SK-N-SH (cell line): ENCODE data around the gene DDX4. TPM values are rescaled to one million over a fixed set of nuclear protein-coding genes. Genes with fewer than 3 reads are reported as not detected.

Experiments used
- CTCF ChIA-PET: fragments of 300-600, 350-600 bp; formaldehyde crosslinking; extraction: SDS; loops from one replicate; lab custom pipeline; 2021; lab: Yijun Ruan, JAX
- POLR2A ChIA-PET: fragments of 350-600 bp; sonication (Branson Sonifier 250); formaldehyde crosslinking; extraction: SDS; loops from one replicate; lab custom pipeline; 2020; ENCODE audit warnings: antibody characterized with exemption, inconsistent platforms; lab: Yijun Ruan, JAX
- DNase-seq: peaks from one replicate; pipeline ENCODE4 v3.0.0; 2012
- H2AFZ ChIP-seq: fragments of 200-600 bp; sonication (generic); 2 replicates; pipeline ENCODE4 v1.8.1; 2016; ENCODE audit warnings: antibody characterized with exemption, mild to moderate bottlenecking, low read depth
- H3F3A ChIP-seq: fragments of 200-600 bp; sonication (generic); replicated peaks from 2 replicates; pipeline ENCODE3; 2016; ENCODE audit warnings: antibody characterized with exemption, mild to moderate bottlenecking; ENCODE audit not compliant: insufficient read depth
- H3K27ac ChIP-seq, 2 experiments: fragments of 200-500 bp in 1 of 2; fragments of 200-600 bp in 1 of 2; sonication (Bioruptor generic) in 1 of 2; sonication (generic), shearing (Covaris generic) in 1 of 2; 2 replicates each; pipeline versions ENCODE4 v1.5.1 to v1.6.1; 2014 to 2016; ENCODE audit warnings: low read depth in 2 of 2, inconsistent platforms in 1 of 2, low read length in 1 of 2, mild to moderate bottlenecking in 1 of 2, mixed read lengths in 1 of 2
- H3K27me3 ChIP-seq: fragments of 200-600 bp; sonication (generic), shearing (Covaris generic); 2 replicates; pipeline ENCODE4 v1.6.1; 2016; ENCODE audit warnings: mixed run types; ENCODE audit not compliant: insufficient read depth
- H3K36me3 ChIP-seq, 2 experiments: fragments of 200-500 bp in 1 of 2; fragments of 200-600 bp in 1 of 2; sonication (Bioruptor generic) in 1 of 2; sonication (generic) in 1 of 2; replicated peaks in 1 of 2; 2 replicates each; pipeline versions ENCODE3 to v1.5.1; 2014 to 2016; ENCODE audit warnings: low read length in 1 of 2, mild to moderate bottlenecking in 1 of 2; ENCODE audit not compliant: insufficient read depth in 2 of 2, control insufficient read depth in 1 of 2
- H3K4me1 ChIP-seq, 2 experiments: fragments of 200-500 bp in 1 of 2; fragments of 200-600 bp in 1 of 2; sonication (Bioruptor generic) in 1 of 2; sonication (generic), shearing (Covaris generic) in 1 of 2; 2 replicates each; pipeline versions ENCODE4 v1.5.1 to v1.6.1; 2014 to 2016; ENCODE audit warnings: low read depth in 1 of 2, low read length in 1 of 2, mixed run types in 1 of 2; ENCODE audit not compliant: insufficient read depth in 2 of 2, control insufficient read depth in 1 of 2
- H3K4me2 ChIP-seq: fragments of 200-600 bp; sonication (generic), shearing (Covaris generic); 2 replicates; pipeline ENCODE4 v1.6.1; 2017; ENCODE audit warnings: mixed run types
- H3K4me3 ChIP-seq, 2 experiments: fragments of 200-500 bp in 1 of 2; fragments of 200-600 bp in 1 of 2; sonication (Bioruptor generic) in 1 of 2; sonication (generic), shearing (Covaris generic) in 1 of 2; 2 replicates each; pipeline versions ENCODE4 v1.5.1 to v1.8.1; 2014 to 2016; ENCODE audit warnings: low read depth in 2 of 2, inconsistent platforms in 1 of 2, low read length in 1 of 2, mild to moderate bottlenecking in 1 of 2, mixed read lengths in 1 of 2, moderate library complexity in 1 of 2
- H3K79me2 ChIP-seq: fragments of 200-600 bp; sonication (generic); 2 replicates; pipeline ENCODE4 v1.8.1; 2017; ENCODE audit warnings: mild to moderate bottlenecking; ENCODE audit not compliant: insufficient read depth
- H3K9ac ChIP-seq: fragments of 200-600 bp; sonication (generic); 2 replicates; pipeline ENCODE4 v1.6.1; 2017; ENCODE audit warnings: mixed run types
- H3K9me2 ChIP-seq: fragments of 200-600 bp; sonication (generic); 2 replicates; pipeline ENCODE4 v1.6.1; 2017; ENCODE audit warnings: mixed run types
- H3K9me3 ChIP-seq: fragments of 200-600 bp; sonication (generic); 2 replicates; pipeline ENCODE4 v1.6.1; 2017; ENCODE audit warnings: mixed run types, mild to moderate bottlenecking, moderate library complexity
- H4K20me1 ChIP-seq: fragments of 200-600 bp; sonication (generic); 2 replicates; pipeline ENCODE4 v1.6.1; 2017; ENCODE audit warnings: mild to moderate bottlenecking, mixed run types; ENCODE audit not compliant: insufficient read depth
- CTCF ChIP-seq: fragments of 200-600 bp; sonication (generic); IDR thresholded peaks from 2 replicates; pipeline ENCODE4 v1.6.1; 2017; ENCODE audit warnings: antibody characterized with exemption, mild to moderate bottlenecking, moderate library complexity
- FOSL2 ChIP-seq: IDR thresholded peaks from 2 replicates; pipeline ENCODE4 v1.4.0; 2012; ENCODE audit warnings: low read depth, mild to moderate bottlenecking, moderate library complexity, borderline replicate concordance
- GABPA ChIP-seq: IDR thresholded peaks from 2 replicates; pipeline ENCODE4 v1.4.0; 2012; ENCODE audit warnings: low read depth, mild to moderate bottlenecking
- GATA2 ChIP-seq: sonication (generic); formaldehyde crosslinking; IDR thresholded peaks from 2 replicates; pipeline ENCODE4 v1.5.0; 2020; ENCODE audit warnings: mild to moderate bottlenecking, missing genetic modification reagents
- JUND ChIP-seq: IDR thresholded peaks from 2 replicates; pipeline ENCODE4 v1.4.0; 2012
- NRF1 ChIP-seq: IDR thresholded peaks from 2 replicates; pipeline ENCODE4 v1.6.1; 2012; ENCODE audit warnings: low read depth, mild to moderate bottlenecking, low read length
- POLR2AphosphoS5 ChIP-seq: IDR thresholded peaks from 2 replicates; pipeline ENCODE4 v1.6.1; 2012; ENCODE audit warnings: low read depth, low read length
- RAD21 ChIP-seq: IDR thresholded peaks from 2 replicates; pipeline ENCODE4 v1.6.1; 2012; ENCODE audit warnings: mild to moderate bottlenecking, low read length
- RFX5 ChIP-seq: IDR thresholded peaks from 2 replicates; pipeline ENCODE4 v1.6.1; 2012; ENCODE audit warnings: mild to moderate bottlenecking, improper control_type of control experiment, low read length
- RXRA ChIP-seq: IDR thresholded peaks from 2 replicates; pipeline ENCODE4 v1.4.0; 2012; ENCODE audit warnings: low read depth, mild to moderate bottlenecking, borderline replicate concordance
- SIN3A ChIP-seq: IDR thresholded peaks from 2 replicates; pipeline ENCODE4 v1.6.1; 2012; ENCODE audit warnings: low read depth, mild to moderate bottlenecking, low read length, moderate library complexity, borderline replicate concordance
- TAF1 ChIP-seq: IDR thresholded peaks from 2 replicates; pipeline ENCODE4 v1.6.1; 2012; ENCODE audit warnings: low read depth, mild to moderate bottlenecking, low read length, moderate library complexity, borderline replicate concordance
- TCF12 ChIP-seq: IDR thresholded peaks from 2 replicates; pipeline ENCODE4 v1.4.0; 2012
- TEAD4 ChIP-seq: IDR thresholded peaks from 2 replicates; pipeline ENCODE4 v1.4.0; 2012; ENCODE audit warnings: mild to moderate bottlenecking, borderline replicate concordance; ENCODE audit not compliant: insufficient read depth
- USF2 ChIP-seq: fragments of 150-350 bp; IDR thresholded peaks from 2 replicates; pipeline ENCODE4 v1.6.1; 2017; ENCODE audit warnings: antibody characterized with exemption, low read length, low read depth, borderline replicate concordance
- WGBS: methylation state at CpG from one replicate; pipeline ENCODE4 v1.1.6; 2017; ENCODE audit warnings: low lambda C conversion rate; 5-methylcytosine and 5-hydroxymethylcytosine counted together
- polyA plus RNA-seq, 3 experiments: library from polyadenylated mRNA; depleted of rRNA; stranded (reverse); fragments of >200 nt; gene quantifications; 2 replicates each; pipeline ENCODE4 v1.2.3, GENCODE V29; 2012
- TF ChIP-seq, protein P1 (sequence below): IDR thresholded peaks from 2 replicates; pipeline ENCODE4 v1.6.1; 2012; ENCODE audit warnings: mild to moderate bottlenecking, low read depth, low read length, moderate library complexity
- TF ChIP-seq, protein P2 (sequence below): fragments of 150-350 bp; IDR thresholded peaks from 2 replicates; pipeline ENCODE4 v1.6.1; 2016; ENCODE audit warnings: mild to moderate bottlenecking, low read depth, low read length

The DDX4 gene
- polyA plus RNA-seq, 1 of the 3 experiments (the other 2 are of a cell fraction) = not detected

DNA sequence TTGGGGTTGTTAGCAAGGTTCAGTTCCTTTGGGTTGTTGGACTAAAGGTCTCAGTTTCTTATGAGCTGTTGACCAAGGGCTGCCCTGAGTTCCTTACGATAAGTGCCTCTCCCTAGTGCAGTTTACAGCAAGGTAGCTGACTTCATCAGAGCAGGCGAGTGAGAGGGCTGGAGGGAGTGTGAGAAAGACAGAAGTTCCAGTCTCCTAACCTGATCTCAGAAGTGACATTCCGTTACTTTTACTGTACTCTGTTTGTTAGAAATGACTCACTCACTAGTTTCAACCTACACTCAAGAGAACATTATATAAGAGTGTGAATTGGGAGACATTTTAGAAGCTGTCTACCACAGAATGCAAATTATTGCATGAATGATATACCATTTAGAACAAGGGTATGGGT lies 92.1 kb downstream of the DDX4 start (continued):
- TF ChIP-seq, protein P1, sequence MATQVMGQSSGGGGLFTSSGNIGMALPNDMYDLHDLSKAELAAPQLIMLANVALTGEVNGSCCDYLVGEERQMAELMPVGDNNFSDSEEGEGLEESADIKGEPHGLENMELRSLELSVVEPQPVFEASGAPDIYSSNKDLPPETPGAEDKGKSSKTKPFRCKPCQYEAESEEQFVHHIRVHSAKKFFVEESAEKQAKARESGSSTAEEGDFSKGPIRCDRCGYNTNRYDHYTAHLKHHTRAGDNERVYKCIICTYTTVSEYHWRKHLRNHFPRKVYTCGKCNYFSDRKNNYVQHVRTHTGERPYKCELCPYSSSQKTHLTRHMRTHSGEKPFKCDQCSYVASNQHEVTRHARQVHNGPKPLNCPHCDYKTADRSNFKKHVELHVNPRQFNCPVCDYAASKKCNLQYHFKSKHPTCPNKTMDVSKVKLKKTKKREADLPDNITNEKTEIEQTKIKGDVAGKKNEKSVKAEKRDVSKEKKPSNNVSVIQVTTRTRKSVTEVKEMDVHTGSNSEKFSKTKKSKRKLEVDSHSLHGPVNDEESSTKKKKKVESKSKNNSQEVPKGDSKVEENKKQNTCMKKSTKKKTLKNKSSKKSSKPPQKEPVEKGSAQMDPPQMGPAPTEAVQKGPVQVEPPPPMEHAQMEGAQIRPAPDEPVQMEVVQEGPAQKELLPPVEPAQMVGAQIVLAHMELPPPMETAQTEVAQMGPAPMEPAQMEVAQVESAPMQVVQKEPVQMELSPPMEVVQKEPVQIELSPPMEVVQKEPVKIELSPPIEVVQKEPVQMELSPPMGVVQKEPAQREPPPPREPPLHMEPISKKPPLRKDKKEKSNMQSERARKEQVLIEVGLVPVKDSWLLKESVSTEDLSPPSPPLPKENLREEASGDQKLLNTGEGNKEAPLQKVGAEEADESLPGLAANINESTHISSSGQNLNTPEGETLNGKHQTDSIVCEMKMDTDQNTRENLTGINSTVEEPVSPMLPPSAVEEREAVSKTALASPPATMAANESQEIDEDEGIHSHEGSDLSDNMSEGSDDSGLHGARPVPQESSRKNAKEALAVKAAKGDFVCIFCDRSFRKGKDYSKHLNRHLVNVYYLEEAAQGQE = no peak
- TF ChIP-seq SIN3A = no peak
- TF ChIP-seq GABPA = no peak
- TF ChIP-seq TCF12 = no peak
- no peak for TF ChIP-seq NRF1
- TF ChIP-seq CTCF = no peak
- no peak for TF ChIP-seq GATA2 (CRISPR knock-in tag)
- TF ChIP-seq, all 33 proteins: peak for 0

- Histone ChIP-seq H3F3A (no peaks in the 10 kb centered on the region), H3K36me3 (no peaks in the 10 kb centered on the region), H3K4me2 (no peak overlapping the region), H3K27ac (no peak overlapping the region), H4K20me1 (no peaks in the 10 kb centered on the region), H3K27me3 (no peaks in the 10 kb centered on the region), H3K4me3 (no peak overlapping the region), H2AFZ (no peak overlapping the region), H3K9ac (no peak overlapping the region), H3K9me2 (no peaks in the 10 kb centered on the region), H3K4me1 (no peaks in the 10 kb centered on the region), H3K79me2 (no peaks in the 10 kb centered on the region), H3K9me3 (no peaks in the 10 kb centered on the region)
- DNase-seq = no peak
- POLR2A ChIA-PET = no interaction called here
- no peak for TF ChIP-seq RFX5
- no peak for TF ChIP-seq RXRA
- TF ChIP-seq TCF12 = no peak
- TF ChIP-seq NRF1 = no peak
- TF ChIP-seq, protein P2, sequence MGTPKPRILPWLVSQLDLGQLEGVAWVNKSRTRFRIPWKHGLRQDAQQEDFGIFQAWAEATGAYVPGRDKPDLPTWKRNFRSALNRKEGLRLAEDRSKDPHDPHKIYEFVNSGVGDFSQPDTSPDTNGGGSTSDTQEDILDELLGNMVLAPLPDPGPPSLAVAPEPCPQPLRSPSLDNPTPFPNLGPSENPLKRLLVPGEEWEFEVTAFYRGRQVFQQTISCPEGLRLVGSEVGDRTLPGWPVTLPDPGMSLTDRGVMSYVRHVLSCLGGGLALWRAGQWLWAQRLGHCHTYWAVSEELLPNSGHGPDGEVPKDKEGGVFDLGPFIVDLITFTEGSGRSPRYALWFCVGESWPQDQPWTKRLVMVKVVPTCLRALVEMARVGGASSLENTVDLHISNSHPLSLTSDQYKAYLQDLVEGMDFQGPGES = no peak
- no peak for TF ChIP-seq USF2
- no peak for TF ChIP-seq TEAD4
- no peak for TF ChIP-seq TAF1
- TF ChIP-seq FOSL2 = no peak
- no peak for TF ChIP-seq POLR2AphosphoS5
- TF ChIP-seq RAD21 = no peak
- no peak for TF ChIP-seq JUND
- CTCF ChIA-PET = no interaction called here
- WGBS = 80% methylated on average over 17 of the region's 17 CpGs
Observed at GRCh38 chr5:55832446-55832845, 94.6 kb downstream of the DDX4 start.
